ENCODE measurements around the gene DPY19L1. TPM values are rescaled to one million over a fixed set of nuclear protein-coding genes. Genes with fewer than 3 reads are reported as not detected.
"Not testable (repeated sequence)": the region's sequence is repeated elsewhere in the genome, so short reads cannot be mapped to it uniquely, and the experiment has no call there.

DPY19L1 gene
- polyA plus RNA-seq, 3 donors: 3.0 to 7.3 (median 3.8) TPM

GRCh38 chr7:34945894-34946477 is 91.3 kb downstream of the DPY19L1 start:
- H3K27ac ChIP-seq (ENCODE audit: low read depth, low read length): not testable (repeated sequence)
- WGBS, 3 donors: 72 to 82% (median 74%) methylated on average over 7 of the region's 7 CpGs

DNA sequence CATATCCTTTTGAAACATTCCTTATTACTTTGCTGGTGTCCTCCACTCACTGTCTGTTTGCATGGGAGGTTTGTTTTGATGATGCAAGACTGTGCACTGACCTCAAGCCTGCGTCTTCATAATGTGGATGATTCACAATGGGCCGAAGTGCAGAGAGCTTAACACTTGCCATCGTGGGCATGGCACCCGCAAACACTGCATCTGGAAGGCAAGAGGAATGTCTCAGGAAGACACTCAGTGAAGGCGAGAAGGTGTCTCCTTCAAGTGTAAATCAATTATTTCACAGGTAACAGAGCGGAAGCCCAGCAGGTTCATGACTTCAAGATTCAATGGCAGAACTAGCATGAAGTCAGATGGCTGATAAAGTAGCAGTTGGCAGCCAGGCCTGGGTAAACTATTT is 98.1 kb downstream of the DPY19L1 start:
- WGBS, 3 donors: 83 to 90% (median 87%) methylated on average over 6 of the region's 6 CpGs
- H3K27ac ChIP-seq (ENCODE audit: low read depth, low read length): no peak overlapping the region

DNA sequence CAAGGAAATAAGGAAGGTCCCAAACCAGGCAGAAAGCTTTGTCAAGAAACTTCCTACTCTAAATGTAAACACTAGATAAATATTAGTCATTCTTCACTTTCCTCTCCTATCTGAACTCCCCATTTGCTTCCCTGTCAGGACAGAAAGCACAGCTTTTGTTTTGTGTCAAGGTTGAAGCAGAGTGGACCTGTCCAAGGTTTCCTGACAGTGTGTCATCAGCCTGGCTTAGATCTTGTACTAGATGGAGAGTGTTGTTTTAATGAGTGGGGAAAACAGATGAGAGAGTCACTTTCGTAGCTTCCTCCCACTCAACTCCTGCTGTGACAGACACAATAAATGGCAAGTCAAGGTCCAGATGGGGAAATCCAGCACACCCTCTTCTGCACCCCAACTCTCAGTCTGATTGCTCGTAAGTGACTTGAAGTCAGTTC is 101.5 kb downstream of the DPY19L1 start:
- WGBS, 3 donors: 87 to 96% (median 93%) methylated on average over 1 to 2 of the region's 2 CpGs
- H3K27ac ChIP-seq (ENCODE audit: low read depth, low read length): not testable (repeated sequence)

- 93 to 98% (median 97%) methylated on average over 1 of the region's 1 CpG for WGBS, 3 donors
- H3K27ac ChIP-seq (ENCODE audit: low read depth, low read length): no peak overlapping the region
Observed at GRCh38 chr7:34931739-34932138, 105.5 kb downstream of the DPY19L1 start.

GRCh38 chr7:34929783-34930182 is 107.5 kb downstream of the DPY19L1 start:
- 88 to 94% (median 88%) methylated on average over 6 of the region's 6 CpGs for whole genome bisulfite sequencing, 3 donors
- H3K27ac ChIP-seq (ENCODE audit: low read depth, low read length): not testable (repeated sequence)

DNA sequence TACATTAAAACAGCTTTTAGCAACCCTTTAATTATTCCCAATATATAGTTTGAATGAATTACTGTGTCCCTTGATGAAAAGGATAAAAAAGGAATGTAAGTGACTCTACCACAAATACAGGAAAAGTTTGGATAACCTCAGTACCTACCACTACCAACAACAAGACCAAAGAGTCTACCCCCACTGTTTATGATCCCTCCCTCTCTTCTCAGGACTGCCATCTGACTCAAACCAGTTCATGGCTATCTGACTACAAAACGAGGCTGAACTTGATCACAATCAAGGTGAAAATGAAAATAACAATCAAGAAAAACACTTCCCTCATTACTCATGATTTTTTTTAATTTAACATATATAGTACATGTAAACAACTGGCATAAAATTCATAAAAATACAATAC is 108.7 kb downstream of the DPY19L1 start:
- no peak overlapping the region for H3K27ac ChIP-seq (ENCODE audit: low read depth, low read length)
- 79 to 89% (median 86%) methylated on average over 1 of the region's 1 CpG for WGBS, 3 donors

DNA sequence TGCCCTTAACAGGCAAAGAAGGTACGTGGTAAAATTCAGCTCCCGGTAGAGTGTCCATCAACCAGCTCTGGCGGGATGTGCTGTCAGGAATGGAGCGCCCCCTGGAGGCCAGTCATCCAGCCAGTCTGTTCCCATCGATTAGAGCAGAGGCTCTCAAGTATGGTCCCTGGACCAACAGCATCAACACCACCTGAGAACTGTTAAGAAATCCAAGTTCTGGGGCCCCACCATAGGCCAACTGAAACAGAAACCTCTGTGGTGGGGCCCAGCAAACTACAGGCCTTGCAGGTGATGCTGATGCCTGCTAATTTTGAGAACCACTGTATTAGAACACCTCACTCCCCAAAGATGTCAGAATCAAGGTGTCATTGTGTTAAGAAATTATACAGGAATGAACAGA is 109.2 kb downstream of the DPY19L1 start:
- no peak overlapping the region for H3K27ac ChIP-seq (ENCODE audit: low read depth, low read length)
- WGBS, 3 donors: 44 to 68% (median 56%) methylated on average over 5 of the region's 5 CpGs

GRCh38 chr7:34920470-34920869 is 116.8 kb downstream of the DPY19L1 start:
- 81 to 88% (median 86%) methylated on average over 3 to 4 of the region's 4 CpGs for WGBS, 3 donors
- H3K27ac ChIP-seq (ENCODE audit: low read depth, low read length): not testable (repeated sequence)

- 68 to 71% (median 70%) methylated on average over 2 of the region's 2 CpGs for WGBS, 3 donors
- not testable (repeated sequence) for H3K27ac ChIP-seq (ENCODE audit: low read depth, low read length)
Observed at GRCh38 chr7:34919038-34919437, 118.2 kb downstream of the DPY19L1 start.

- H3K27ac ChIP-seq (ENCODE audit: low read depth, low read length): not testable (repeated sequence)
- 23 to 40% (median 38%) methylated on average over 4 to 5 of the region's 6 CpGs for WGBS, 3 donors
Observed at GRCh38 chr7:34918198-34918861, 119.0 kb downstream of the DPY19L1 start.

DNA sequence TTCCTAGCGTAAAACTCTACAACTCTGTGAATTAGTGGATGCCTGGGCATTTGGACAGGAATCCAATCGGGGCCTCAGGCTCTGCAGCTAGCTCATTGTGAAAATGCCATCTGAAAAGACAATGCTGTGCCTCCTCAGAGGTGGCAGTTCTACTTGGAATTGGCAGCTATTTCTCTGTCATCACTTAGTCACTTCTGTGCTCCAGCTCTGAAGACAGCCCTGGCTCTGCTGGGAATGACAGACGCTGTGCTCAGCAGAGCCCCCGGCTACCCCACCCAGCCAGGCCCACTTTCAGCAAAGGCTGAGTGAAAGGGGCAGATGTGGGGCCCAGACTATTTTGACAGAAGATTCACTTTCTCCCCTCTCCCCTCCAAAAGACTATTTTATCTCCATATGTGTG is 119.8 kb downstream of the DPY19L1 start:
- H3K27ac ChIP-seq (ENCODE audit: low read depth, low read length): not testable (repeated sequence)
- WGBS, 3 donors: 77 to 82% (median 82%) methylated on average over 4 of the region's 4 CpGs

DNA sequence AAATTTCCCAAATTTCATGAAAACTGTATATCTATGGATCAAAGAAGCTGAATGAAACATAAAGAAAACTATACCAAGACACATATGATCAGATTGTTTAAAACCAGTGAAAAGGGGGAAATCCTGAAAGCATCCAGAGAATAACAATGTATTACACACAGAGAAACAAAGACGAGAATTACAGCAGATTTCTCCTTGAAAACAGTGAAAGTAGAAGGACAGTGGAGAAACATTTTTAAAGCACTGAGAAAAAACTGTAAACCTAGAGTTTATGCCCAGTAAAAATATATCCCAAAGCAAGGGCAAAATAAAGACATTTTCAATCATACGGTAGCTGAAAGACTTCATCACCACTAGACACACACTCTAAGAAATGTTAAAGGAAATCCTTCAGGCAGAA is 121.0 kb downstream of the DPY19L1 start:
- WGBS, 3 donors: 89 to 94% (median 94%) methylated on average over 2 of the region's 2 CpGs
- no peak overlapping the region for H3K27ac ChIP-seq (ENCODE audit: low read depth, low read length)

- WGBS, 3 donors: 95 to 99% (median 97%) methylated on average over 2 of the region's 2 CpGs
- no peak overlapping the region for H3K27ac ChIP-seq (ENCODE audit: low read depth, low read length)
Observed at GRCh38 chr7:34912236-34912635, 125.0 kb downstream of the DPY19L1 start.

DNA sequence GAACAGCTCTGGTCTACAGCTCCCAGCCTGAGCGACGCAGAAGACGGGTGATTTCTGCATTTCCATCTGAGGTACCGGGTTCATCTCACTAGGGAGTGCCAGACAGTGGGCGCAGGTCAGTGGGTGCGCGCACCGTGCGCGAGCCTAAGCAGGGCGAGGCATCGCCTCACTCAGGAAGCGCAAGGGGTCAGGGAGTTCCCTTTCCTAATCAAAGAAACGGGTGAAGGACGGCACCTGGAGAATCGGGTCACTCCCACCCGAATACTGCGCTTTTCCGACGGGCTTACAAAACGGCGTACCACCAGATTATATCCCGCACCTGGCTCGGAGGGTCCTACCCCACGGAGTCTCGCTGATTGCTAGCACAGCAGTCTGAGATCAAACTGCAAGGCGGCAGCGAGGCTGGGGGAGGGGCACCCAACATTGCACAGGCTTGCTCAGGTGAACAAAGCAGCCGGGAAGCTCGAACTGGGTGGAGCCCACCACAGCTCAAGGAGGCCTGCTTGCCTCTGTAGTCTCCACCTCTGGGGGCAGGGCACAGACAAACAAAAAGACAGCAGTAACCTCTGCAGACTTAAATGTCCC is 130.9 kb downstream of the DPY19L1 start:
- 20 to 40% (median 39%) methylated on average over 29 to 30 of the region's 30 CpGs for WGBS, 3 donors
- not testable (repeated sequence) for H3K27ac ChIP-seq (ENCODE audit: low read depth, low read length)

DNA sequence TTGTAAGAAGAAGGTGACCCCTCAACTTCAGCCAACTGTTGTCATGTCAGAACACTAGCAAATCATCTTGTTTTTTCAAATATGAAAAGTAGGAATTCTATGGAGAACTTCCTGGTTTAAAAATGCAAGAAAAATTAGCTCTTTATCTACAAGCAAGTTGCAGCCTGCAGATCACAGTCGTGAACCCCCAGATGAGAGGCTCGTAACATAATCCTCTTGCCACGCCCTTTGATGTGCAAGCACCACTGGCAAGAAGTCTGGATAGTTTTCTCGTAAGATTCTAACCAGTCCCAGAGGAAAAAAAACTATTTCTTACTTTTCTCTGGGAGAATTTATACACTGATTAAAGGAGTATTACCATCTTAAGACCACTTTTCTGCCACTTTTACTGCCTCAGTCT is 132.3 kb downstream of the DPY19L1 start:
- H3K27ac ChIP-seq (ENCODE audit: low read depth, low read length): no peak overlapping the region
- 54 to 79% (median 59%) methylated on average over 4 of the region's 4 CpGs for WGBS, 3 donors

- not testable (repeated sequence) for H3K27ac ChIP-seq (ENCODE audit: low read depth, low read length)
- 64 to 90% (median 77%) methylated on average over 2 of the region's 2 CpGs for WGBS, 3 donors
Observed at GRCh38 chr7:34903921-34904320, 133.4 kb downstream of the DPY19L1 start.

DNA sequence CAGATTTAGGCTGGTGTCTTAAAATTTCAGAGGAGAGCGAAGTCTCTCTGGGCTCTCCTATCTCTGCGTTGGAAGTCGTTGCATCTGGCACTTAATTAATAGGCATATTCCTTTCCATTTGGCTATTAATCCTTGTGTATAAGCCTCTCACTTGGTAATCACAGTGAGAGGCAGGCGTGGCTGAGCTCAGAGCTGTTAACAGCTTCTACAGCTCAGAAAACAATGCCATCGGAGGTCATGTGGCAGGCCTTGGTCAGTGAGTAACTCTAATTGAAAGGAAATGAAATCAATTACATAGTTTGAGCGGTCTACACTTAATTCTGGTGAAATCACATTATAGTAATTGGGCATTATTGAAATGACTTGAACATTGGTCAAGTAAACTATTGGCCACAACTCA is 135.1 kb downstream of the DPY19L1 start:
- H3K27ac ChIP-seq (ENCODE audit: low read depth, low read length): no peak overlapping the region
- WGBS, 3 donors: 81 to 87% (median 81%) methylated on average over 6 of the region's 6 CpGs

DNA sequence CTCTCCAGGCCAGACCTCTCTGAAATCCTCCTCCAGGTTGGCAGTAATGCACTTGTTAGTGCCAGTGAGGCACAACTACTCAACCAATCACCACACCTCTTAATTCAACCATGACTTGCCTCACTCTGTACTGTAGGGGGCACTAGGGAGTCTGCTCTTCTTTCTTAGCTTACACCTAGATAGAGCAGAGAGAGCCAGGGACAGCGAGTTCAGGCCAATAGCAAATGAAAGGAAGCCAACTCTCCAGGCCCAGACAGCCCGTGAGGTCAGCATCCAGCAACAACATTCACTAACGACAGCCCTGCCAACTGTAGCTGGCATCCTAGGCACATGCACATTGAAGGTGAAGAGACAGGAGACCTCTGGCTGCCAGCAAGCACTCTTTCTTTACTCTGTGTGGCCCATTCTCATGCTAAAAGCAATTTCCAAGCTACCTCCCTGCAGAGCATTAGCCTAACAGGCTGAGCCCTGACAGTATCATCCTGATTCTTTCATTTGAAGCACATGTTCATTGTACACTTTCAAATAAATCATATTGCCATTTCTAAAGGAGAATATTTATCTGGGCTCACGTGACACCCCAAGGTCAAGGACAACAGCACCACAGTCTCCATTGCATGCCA is 136.3 kb downstream of the DPY19L1 start:
- no peak overlapping the region for H3K27ac ChIP-seq (ENCODE audit: low read depth, low read length)
- WGBS, 3 donors: 71 to 74% (median 73%) methylated on average over 4 of the region's 4 CpGs

GRCh38 chr7:34895202-34895601 is 142.1 kb downstream of the DPY19L1 start:
- no peak overlapping the region for H3K27ac ChIP-seq (ENCODE audit: low read depth, low read length)

Data from adipose tissue (tissue), 3 donors.